OCI-LY1 (cell line): ENCODE measurements around the gene RBP3.
A peak's percentile ranks its signal among the peaks of the same experiment; 100 is the strongest.

Source experiments
- H2AFZ ChIP-seq: fragments of 200-600 bp; sonication (generic), shearing (Covaris generic); 2 replicates; pipeline ENCODE4 v1.6.0; 2014; ENCODE audit warnings: antibody characterized with exemption, mild to moderate bottlenecking, low read length
- H3F3A ChIP-seq: fragments of 200-600 bp; sonication (generic), shearing (Covaris generic); 2 replicates; pipeline ENCODE4 v1.6.0; 2014; ENCODE audit warnings: mild to moderate bottlenecking, antibody characterized with exemption, low read length, moderate library complexity; ENCODE audit not compliant: insufficient read depth
- H3K27ac ChIP-seq: fragments of 200-600 bp; sonication (generic); 2 replicates; pipeline ENCODE4 v1.5.1; 2014; ENCODE audit warnings: low read length, mixed run types, mild to moderate bottlenecking, low read depth; ENCODE audit not compliant: poor library complexity, severe bottlenecking
- H3K27me3 ChIP-seq: fragments of 200-600 bp; sonication (generic); 2 replicates; pipeline ENCODE4 v1.6.0; 2014; ENCODE audit warnings: antibody characterized with exemption, mild to moderate bottlenecking, low read length, moderate library complexity; ENCODE audit not compliant: insufficient read depth
- H3K36me3 ChIP-seq: fragments of 200-600 bp; sonication (generic); 2 replicates; pipeline ENCODE4 v1.6.1; 2014; ENCODE audit warnings: mild to moderate bottlenecking, antibody characterized with exemption, low read length, moderate library complexity, mixed read lengths; ENCODE audit not compliant: insufficient read depth
- H3K4me1 ChIP-seq: fragments of 200-600 bp; sonication (generic); 2 replicates; pipeline ENCODE4 v1.5.1; 2014; ENCODE audit warnings: mild to moderate bottlenecking, low read length, moderate library complexity; ENCODE audit not compliant: insufficient read depth, severe bottlenecking
- H3K4me2 ChIP-seq: fragments of 200-600 bp; sonication (generic), shearing (Covaris generic); 2 replicates; pipeline ENCODE4 v1.6.1; 2014; ENCODE audit warnings: low read length
- H3K4me3 ChIP-seq: fragments of 200-600 bp; sonication (generic); 2 replicates; pipeline ENCODE4 v1.5.1; 2014; ENCODE audit warnings: low read length, low read depth, mild to moderate bottlenecking, mixed read lengths; ENCODE audit not compliant: poor library complexity, severe bottlenecking
- H3K79me2 ChIP-seq: fragments of 200-600 bp; shearing (Covaris generic); 2 replicates; pipeline ENCODE4 v1.6.1; 2016; ENCODE audit warnings: mixed run types, low read length, mixed read lengths; ENCODE audit not compliant: insufficient read depth
- H3K9ac ChIP-seq: fragments of 200-600 bp; sonication (generic), shearing (Covaris generic); 2 replicates; pipeline ENCODE4 v1.6.1; 2014; ENCODE audit warnings: mild to moderate bottlenecking, low read length, mixed read lengths
- H3K9me2 ChIP-seq: fragments of 200-600 bp; sonication (generic), shearing (Covaris generic); 2 replicates; pipeline ENCODE4 v1.6.1; 2014; ENCODE audit warnings: low read depth, mild to moderate bottlenecking, low read length, mixed read lengths
- H3K9me3 ChIP-seq: fragments of 200-600 bp; shearing (Covaris generic); 2 replicates; pipeline ENCODE4 v1.6.1; 2014; ENCODE audit warnings: low read length, mixed read lengths
- H4K20me1 ChIP-seq: fragments of 200-600 bp; sonication (generic), shearing (Covaris generic); 2 replicates; pipeline ENCODE4 v1.6.0; 2016; ENCODE audit warnings: mild to moderate bottlenecking, low read length; ENCODE audit not compliant: insufficient read depth
- CTCF ChIP-seq: fragments of 200-600 bp; sonication (generic), shearing (Covaris generic); IDR thresholded peaks from 2 replicates; pipeline ENCODE4 v1.5.1; 2017; ENCODE audit warnings: mild to moderate bottlenecking, antibody characterized with exemption, low read length, moderate library complexity, mixed read lengths
- EZH2 ChIP-seq: fragments of 200-600 bp; sonication (generic), shearing (Covaris generic); IDR thresholded peaks from 2 replicates; pipeline ENCODE4 v1.8.0; 2017; ENCODE audit warnings: borderline replicate concordance, mixed run types, mild to moderate bottlenecking, antibody characterized with exemption, low read length, moderate library complexity, mixed read lengths

RBP3 gene

GRCh38 chr10:47402641-47403301, 54.6 kb downstream of the RBP3 start:
- Histone ChIP-seq H3F3A (no peaks in the 10 kb centered on the region), H3K4me3 (no peak overlapping the region), H3K9me2 (no peaks in the 10 kb centered on the region), H3K4me2 (no peak overlapping the region), H3K27ac (no peak overlapping the region), H4K20me1 (no peaks in the 10 kb centered on the region), H3K9me3 (no peaks in the 10 kb centered on the region), H3K79me2 (no peaks in the 10 kb centered on the region), H3K36me3 (no peaks in the 10 kb centered on the region), H3K27me3 (no peaks in the 10 kb centered on the region), H3K9ac (no peak overlapping the region), H2AFZ (no peak overlapping the region), H3K4me1 (no peaks in the 10 kb centered on the region)
- TF ChIP-seq EZH2 (no peak), CTCF (no peak)

- H3K4me3 ChIP-seq, result no peak overlapping the region
- H3K9ac ChIP-seq, result no peak overlapping the region
- TF ChIP-seq CTCF, result peak; percentile 17; the same call in 1 of the 2 replicates
- TF ChIP-seq EZH2, result no peak
- no peaks in the 10 kb centered on the region for H3K4me1 ChIP-seq
- H3K36me3 ChIP-seq, result no peaks in the 10 kb centered on the region
- H3K27ac ChIP-seq, result no peak overlapping the region
- no peaks in the 10 kb centered on the region for H3K79me2 ChIP-seq
- H3K4me2 ChIP-seq, result no peak overlapping the region
- H4K20me1 ChIP-seq, result no peaks in the 10 kb centered on the region
- no peaks in the 10 kb centered on the region for H3K9me3 ChIP-seq
- H2AFZ ChIP-seq, result no peak overlapping the region
- no peaks in the 10 kb centered on the region for H3K27me3 ChIP-seq
- H3F3A ChIP-seq, result no peaks in the 10 kb centered on the region
- H3K9me2 ChIP-seq, result no peaks in the 10 kb centered on the region
Measured at GRCh38 chr10:47403446-47404318, 55.5 kb downstream of the RBP3 start.

- H3K9me2 ChIP-seq, result no peaks in the 10 kb centered on the region
- H3K27ac ChIP-seq, result no peak overlapping the region
- no peaks in the 10 kb centered on the region for H3K79me2 ChIP-seq
- H3K9ac ChIP-seq, result no peak overlapping the region
- H3F3A ChIP-seq, result no peaks in the 10 kb centered on the region
- no peak overlapping the region for H3K4me2 ChIP-seq
- H4K20me1 ChIP-seq, result no peaks in the 10 kb centered on the region
- TF ChIP-seq EZH2 (no peak), CTCF (no peak)
- H3K9me3 ChIP-seq, result no peaks in the 10 kb centered on the region
- H3K4me1 ChIP-seq, result no peaks in the 10 kb centered on the region
- no peaks in the 10 kb centered on the region for H3K36me3 ChIP-seq
- H2AFZ ChIP-seq, result no peak overlapping the region
- H3K27me3 ChIP-seq, result no peaks in the 10 kb centered on the region
- H3K4me3 ChIP-seq, result no peak overlapping the region
Measured at GRCh38 chr10:47404446-47404845, 56.3 kb downstream of the RBP3 start.
